Breast epithelium (tissue), 3 donors: Measurements from ENCODE around the gene JMJD1C.

Source experiments
- POLR2A ChIP-seq: fragments of 450-650 bp; IDR thresholded peaks from one replicate; pipeline ENCODE4 v1.6.1; 2016; ENCODE audit warnings: antibody characterized with exemption, mild to moderate bottlenecking, moderate library complexity
- POLR2AphosphoS5 ChIP-seq, 3 donors: sonication (generic); formaldehyde crosslinking; IDR thresholded peaks; one replicate each; pipeline ENCODE4 v1.6.1; 2017; ENCODE audit warnings: antibody characterized with exemption in 3 of 3
- TF ChIP-seq, protein P1 (sequence below), 3 donors: fragments of 450-650 bp; IDR thresholded peaks; one replicate each; pipeline ENCODE4 v1.5.1; 2016 to 2017; ENCODE audit warnings: antibody characterized with exemption in 3 of 3, mild to moderate bottlenecking in 3 of 3, moderate library complexity in 3 of 3

DNA sequence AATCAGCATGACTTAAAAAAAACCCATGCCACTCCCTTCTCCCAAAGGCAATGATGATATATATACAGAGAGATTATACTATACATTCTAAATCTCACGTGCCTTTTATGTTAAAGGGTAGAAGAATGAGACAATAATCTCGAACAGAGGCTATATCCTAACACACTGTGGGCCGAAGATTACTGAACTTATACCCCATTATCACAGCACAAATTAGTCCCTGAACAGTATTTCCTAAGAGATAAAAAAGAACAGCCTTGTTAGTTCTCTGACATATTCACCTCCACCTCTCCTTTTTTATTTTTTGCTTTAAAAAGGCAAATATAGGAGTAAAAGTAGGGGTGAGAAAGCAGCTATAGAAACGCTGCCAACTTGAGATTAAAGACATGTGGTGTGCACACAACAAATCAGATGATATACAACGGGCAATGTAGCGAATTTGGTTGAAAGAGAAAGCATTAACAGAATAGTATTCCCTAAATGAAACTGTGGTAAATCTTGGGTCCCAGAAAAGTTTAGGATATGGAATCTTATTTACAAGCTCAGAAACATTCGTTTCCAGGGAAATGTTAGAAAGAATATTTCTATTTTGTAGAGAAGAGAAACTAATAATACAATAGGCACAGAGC lies 69.5 kb downstream of the JMJD1C start:
- TF ChIP-seq, protein P1, sequence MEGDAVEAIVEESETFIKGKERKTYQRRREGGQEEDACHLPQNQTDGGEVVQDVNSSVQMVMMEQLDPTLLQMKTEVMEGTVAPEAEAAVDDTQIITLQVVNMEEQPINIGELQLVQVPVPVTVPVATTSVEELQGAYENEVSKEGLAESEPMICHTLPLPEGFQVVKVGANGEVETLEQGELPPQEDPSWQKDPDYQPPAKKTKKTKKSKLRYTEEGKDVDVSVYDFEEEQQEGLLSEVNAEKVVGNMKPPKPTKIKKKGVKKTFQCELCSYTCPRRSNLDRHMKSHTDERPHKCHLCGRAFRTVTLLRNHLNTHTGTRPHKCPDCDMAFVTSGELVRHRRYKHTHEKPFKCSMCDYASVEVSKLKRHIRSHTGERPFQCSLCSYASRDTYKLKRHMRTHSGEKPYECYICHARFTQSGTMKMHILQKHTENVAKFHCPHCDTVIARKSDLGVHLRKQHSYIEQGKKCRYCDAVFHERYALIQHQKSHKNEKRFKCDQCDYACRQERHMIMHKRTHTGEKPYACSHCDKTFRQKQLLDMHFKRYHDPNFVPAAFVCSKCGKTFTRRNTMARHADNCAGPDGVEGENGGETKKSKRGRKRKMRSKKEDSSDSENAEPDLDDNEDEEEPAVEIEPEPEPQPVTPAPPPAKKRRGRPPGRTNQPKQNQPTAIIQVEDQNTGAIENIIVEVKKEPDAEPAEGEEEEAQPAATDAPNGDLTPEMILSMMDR (IDR thresholded peaks at IDR 0.05): no peak
- TF ChIP-seq POLR2A (no peak), POLR2AphosphoS5 (IDR thresholded peaks at IDR 0.05) (no peak)
